ENCODE results near the gene HOXA3. TPM values are rescaled to one million over a fixed set of nuclear protein-coding genes. Genes with fewer than 3 reads are reported as not detected.

The HOXA3 gene
- total RNA-seq, 1 donor from 2014 or later = not detected

DNA sequence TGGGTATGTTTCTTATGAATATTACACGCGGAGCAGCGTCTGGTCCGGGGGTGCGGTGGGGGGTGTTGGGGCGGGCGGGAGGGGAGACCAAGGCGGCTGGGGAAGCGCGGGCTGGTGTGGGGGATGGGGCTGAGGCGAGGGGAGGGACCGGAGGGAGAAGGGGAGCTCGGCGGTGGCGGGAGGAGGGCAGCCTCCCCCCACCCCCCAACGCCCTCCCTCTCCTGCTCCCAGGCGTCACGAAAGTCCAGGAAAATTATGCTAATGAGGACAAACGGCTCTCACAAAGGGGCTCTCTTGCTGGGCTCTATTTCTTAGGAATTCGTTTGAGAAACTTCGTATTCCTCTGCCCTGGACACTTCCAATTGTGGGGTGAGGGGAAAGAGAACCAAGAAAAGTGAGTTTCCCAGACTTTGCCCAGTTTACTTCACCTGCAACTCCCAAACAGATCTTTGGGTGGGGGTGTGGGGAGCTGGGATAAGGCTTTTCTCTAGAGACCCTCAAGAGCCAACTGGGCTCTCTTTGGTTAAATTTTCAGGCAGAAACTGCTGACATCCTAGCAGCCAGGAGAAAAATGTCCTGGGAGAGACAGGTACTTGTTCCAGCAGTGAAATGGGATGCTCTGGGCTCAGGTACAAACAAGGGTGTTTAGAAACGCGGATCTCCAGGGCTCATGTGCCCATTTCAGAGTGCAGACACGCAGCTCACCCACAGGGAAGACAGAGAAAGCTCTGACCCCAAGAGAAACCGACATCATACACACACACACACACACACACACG is 38.2 kb downstream of the HOXA3 start:
- no peak for DNase-seq

GRCh38 chr7:27112955-27113949 is 39.1 kb downstream of the HOXA3 start:
- no peak for DNase-seq

GRCh38 chr7:27112361-27112760 is 40.0 kb downstream of the HOXA3 start:
- DNase-seq = no peak

DNA sequence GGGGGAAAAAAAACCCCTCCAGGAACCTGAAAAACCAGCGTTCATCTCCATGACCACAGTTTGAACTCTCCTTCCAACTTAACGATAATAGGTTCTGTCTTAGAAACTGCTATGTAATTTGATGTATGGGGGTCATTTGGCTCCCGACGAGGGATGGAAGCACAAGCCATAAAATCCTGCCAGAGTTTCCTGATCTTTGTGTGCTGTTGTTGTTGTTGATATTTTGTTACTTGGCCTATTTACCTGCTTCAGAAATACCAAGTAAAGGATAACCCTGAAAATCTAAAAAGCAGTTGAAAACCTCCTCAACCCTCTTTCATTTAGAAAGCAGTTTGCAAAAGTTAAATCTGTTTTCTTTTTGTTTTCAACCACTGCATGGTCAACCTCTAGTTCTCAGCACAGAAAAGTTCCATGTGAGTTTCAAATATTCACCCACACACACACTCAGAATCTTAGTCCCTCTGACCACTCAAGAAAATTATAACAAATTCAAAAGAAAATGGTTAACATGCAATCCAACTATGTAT is 40.6 kb downstream of the HOXA3 start:
- no peak for DNase-seq

GRCh38 chr7:27111042-27111750 is 41.2 kb downstream of the HOXA3 start:
- DNase-seq = no peak

GRCh38 chr7:27110186-27111031 is 42.0 kb downstream of the HOXA3 start:
- no peak for DNase-seq

GRCh38 chr7:27109466-27110185 is 42.8 kb downstream of the HOXA3 start:
- no peak for DNase-seq

GRCh38 chr7:27108390-27109127 is 43.8 kb downstream of the HOXA3 start:
- DNase-seq = no peak

DNA sequence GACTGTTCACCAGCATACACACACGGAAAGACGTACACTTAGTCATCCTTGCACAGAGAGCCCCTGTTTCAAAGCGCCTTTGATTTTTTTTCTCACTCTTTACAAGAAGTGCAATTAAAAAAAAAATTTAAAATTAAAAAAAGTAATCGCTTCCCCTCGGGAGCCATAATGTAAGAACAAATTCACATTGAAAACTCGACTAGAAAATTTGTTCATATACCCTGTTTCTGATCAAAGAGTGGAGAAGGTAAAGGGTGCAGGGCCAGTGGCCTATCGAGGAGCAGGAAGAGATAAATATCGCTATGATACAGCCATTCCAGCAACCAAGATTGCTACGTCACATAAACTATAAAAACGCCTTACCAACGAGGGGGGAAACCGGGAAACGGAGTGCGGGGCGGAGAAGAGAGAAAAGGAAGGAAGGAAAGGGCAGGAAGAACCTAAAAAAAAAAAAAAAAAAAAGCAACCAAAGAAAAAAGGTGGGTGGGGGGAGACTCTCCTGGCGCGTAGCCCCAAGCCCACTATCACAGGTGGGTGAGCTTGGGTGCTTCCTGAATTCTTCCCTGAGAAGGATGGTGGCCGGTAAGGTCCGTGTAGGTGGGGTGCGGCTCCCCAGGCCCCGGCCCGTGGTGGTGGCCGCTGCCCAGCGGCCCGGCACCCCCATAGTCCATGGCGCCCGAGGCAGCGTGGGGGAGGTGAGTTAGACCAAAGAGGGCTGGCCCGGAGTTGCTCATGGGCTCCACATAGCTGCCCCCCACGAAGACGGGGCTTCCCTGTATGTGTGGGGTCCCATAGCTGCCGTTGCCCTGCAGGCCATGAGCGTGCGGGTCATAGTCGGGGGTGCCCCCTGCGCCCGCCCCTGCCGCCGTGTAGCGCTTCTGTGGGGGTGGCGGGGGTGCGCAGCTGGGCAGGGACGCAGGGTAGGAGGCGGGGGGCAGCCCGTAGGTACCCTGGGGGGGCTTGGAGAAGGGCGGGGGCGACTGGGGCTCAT is 44.7 kb downstream of the HOXA3 start:
- DNase-seq = no peak

DNA sequence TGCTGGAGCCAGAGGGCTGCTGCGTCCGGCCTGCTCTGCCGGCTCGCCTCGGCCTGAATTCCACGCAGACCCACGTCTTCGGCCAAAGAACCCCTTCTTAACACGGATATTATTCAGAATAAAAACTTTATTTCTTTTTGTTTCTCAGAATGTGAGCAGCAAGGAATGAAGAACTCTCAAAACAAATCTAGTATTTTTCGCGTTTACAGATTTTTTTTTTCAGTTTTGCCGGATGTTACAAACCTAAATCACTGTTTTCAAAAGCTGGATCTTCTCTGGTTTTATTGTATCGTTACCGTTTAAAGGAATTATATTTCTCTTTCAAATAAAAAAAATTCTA is 45.5 kb downstream of the HOXA3 start:
- DNase-seq = no peak

DNA sequence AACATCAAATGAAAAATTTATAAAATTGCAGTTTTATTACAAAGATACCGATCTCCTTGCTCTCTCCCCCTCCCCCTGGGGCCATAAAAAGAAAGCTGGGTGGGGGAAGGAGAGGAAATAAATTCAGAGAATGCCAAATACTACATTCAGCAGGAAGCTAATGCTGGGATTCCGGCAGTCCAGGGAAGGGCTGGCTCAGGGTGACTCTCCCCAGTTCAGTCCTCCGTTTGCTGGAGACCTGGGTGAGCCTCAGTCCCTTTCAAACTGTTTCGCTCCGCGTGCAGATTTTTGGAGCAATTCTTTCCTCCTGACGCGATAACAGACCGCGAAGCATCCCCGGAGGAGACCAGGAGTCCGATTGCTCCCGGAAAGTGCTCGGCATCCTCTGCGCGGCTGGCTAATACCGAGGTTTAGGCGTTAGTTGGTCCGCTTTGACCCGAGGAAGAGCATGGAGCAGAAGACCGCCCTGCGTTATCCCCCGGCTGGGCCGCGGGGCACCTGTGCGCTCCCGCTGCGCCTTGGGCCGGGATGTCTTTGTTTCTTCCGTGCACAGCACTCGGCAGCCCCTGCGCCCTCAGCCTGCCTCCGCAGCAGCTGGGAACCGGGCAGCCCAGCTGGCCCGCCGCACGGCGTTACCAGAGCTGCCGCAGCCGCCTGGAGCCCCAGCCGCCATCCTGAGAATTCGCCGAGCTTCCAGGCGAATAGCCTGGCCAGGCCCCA is 46.0 kb downstream of the HOXA3 start:
- DNase-seq = no peak

DNA sequence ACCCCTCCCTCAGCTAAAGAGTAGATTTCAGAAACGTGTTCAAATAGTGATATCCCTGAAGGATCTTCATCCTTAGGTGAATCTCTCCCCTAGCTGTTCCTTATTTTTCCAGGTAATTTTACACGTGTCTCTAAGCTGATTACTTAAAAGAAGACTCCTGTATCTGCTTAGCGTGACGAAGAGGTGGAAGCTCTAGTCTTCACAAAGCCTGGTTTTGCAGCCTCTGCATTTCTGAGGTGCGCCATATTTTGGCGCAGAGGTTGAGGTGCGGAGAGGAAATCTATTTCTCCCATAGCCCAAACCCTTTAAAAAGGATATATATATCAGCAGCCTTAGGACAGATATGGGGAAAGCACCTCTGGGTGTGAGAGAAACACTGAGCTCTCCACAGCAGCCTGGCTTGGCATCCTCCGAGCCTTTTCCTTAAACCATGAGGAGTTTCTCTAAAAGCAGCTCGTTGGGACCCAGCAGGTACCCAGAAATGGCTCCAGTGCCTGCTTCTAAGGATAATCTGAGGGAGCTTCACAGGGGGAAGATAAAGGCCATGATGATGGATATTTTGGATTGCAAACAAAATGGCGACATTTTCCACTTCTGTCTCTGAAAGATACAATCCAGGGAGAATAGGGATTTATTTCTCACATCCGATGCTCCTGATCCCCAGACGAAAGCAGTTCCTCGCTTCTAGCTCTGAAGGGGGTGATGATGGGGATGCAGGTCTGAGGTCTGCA is 46.9 kb downstream of the HOXA3 start:
- no peak for DNase-seq

GRCh38 chr7:27104341-27105058 is 47.9 kb downstream of the HOXA3 start:
- no peak for DNase-seq

DNA sequence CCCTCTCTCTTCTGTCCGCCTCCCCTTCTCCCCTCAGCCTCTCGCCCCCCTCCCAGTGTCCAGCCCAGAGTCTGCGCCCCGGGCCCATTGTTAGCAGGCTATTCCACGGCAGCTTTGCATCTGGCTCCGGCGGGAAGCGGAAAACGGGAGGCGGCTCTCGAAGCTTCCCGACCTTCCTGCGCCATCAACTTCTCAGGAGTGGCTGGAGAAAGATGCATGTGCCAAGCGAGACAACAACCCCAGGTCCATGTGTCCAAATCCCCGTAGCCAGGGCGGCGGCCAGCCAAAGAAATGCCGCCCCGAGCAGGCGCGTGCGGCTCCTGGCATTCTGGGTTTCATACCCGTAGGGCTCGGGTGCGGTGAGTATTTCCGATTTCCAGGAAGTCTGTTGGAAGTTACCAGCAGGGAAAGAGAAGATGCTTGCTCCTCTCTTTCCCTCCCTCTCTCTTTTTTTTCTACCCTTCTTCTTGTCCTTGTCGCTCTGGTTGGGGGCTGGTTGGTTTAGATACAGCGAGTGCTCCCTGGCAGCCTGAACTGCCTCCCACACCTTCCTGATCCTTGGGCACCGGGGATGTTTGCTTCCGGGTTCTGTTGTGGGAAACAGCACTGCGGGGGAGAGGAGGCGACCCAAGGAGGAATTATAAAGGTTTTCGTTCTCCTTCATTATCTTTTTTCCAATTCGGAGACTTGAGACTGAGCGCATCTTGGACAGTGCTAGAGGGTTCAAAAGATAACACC is 48.7 kb downstream of the HOXA3 start:
- no peak for DNase-seq

DNA sequence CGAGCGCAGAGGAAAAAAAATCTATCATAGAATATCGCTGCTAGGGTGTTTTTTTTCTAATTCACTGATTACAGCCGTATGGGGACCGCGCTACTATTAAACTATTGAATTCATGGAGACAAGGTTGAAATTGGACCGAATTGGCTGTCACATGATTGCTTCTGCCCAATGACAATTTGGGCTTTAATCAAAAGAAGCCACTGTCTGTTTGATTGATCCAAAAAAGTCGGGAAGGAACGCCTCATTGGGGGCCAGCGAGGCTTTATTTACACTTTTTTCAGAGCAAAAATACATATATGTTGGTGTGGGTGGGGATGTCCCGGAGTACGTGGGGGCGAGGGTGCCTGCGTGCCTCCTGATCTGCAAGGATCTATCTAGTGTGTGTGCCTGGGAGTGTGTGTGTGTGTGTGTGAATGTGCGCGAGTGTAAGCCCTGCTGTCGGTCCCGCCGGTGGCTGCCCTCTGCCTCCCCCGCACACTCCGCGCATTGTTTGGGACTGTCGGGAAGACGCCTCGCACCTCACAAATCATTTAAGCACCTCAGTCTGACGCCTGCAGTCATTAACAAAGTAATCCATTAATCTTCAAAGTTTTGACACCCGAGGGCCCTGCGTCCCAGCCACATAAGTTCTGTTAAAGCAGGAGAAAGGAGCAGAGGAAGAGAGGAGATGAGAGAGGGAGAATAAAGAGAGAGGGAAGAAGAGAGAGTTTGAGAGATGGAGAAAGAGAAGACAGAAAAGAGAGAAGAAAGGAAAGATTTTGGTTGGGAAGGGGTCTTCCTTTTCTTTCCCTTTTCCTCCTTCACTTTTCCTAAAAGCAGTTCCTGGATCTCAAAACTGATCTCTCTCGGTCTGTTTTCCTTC is 49.6 kb downstream of the HOXA3 start, which contains the start of gene HOXA2:
TSS of gene HOXA2 (minus strand) at position 103 of the 862 bp plus-strand sequence. CDS start 183 bp downstream, outside the sequence.
- DNase-seq = no peak
